Nephron (organoid): Measurements from ENCODE around the gene ERCC1.

Source experiments
- H3K27ac Mint-ChIP-seq, 3 experiments: 2 replicates each; pipeline ENCODE4 v1.8.0; 2020; ENCODE audit warnings: mixed read lengths in 3 of 3, mild to moderate bottlenecking in 2 of 3, moderate library complexity in 1 of 3
- H3K27me3 Mint-ChIP-seq: 2 replicates; pipeline ENCODE4 v1.8.0; 2021; ENCODE audit warnings: low read depth, mild to moderate bottlenecking, moderate library complexity, mixed read lengths
- H3K36me3 Mint-ChIP-seq: 2 replicates; pipeline ENCODE4 v1.8.0; 2020; ENCODE audit warnings: low read depth, mixed read lengths
- H3K4me1 Mint-ChIP-seq: 2 replicates; pipeline ENCODE4 v1.8.0; 2020; ENCODE audit warnings: mixed read lengths
- H3K4me3 Mint-ChIP-seq, 3 experiments: 2 replicates each; pipeline ENCODE4 v1.8.0; 2020; ENCODE audit warnings: mild to moderate bottlenecking in 3 of 3, mixed read lengths in 3 of 3, moderate library complexity in 2 of 3
- H3K9me3 Mint-ChIP-seq: 2 replicates; pipeline ENCODE4 v1.8.0; 2020; ENCODE audit warnings: mixed read lengths
- CTCF ChIP-seq, 3 experiments: fragments of 200-600 bp; sonication (generic); IDR thresholded peaks; one replicate each; pipeline ENCODE4 v1.5.0; 2021; ENCODE audit warnings: antibody characterized with exemption in 3 of 3; ENCODE audit not compliant: unreplicated experiment in 3 of 3

ERCC1 gene

GRCh38 chr19:45357445-45357783 is 66.3 kb downstream of the ERCC1 start:
- H3K9me3 Mint-ChIP-seq = no peaks in the 10 kb centered on the region
- no peaks in the 10 kb centered on the region for H3K4me1 Mint-ChIP-seq
- H3K36me3 Mint-ChIP-seq = peaks cover 68% of the 10 kb centered on the region
- no peaks in the 10 kb centered on the region for H3K27me3 Mint-ChIP-seq
- no peak overlapping the region for H3K27ac Mint-ChIP-seq
- no peak for TF ChIP-seq CTCF (IDR thresholded peaks at IDR 0.05; ENCODE audit: unreplicated experiment in 3 of 3)
- no peak overlapping the region for H3K4me3 Mint-ChIP-seq
